Amniotic epithelial cell (primary cell): ENCODE results near the gene DPF3.

Experiments used
- DNase-seq: peaks from one replicate; pipeline ENCODE4 v3.0.0-alpha.2; 2010; ENCODE audit warnings: low read depth

Gene DPF3

DNA sequence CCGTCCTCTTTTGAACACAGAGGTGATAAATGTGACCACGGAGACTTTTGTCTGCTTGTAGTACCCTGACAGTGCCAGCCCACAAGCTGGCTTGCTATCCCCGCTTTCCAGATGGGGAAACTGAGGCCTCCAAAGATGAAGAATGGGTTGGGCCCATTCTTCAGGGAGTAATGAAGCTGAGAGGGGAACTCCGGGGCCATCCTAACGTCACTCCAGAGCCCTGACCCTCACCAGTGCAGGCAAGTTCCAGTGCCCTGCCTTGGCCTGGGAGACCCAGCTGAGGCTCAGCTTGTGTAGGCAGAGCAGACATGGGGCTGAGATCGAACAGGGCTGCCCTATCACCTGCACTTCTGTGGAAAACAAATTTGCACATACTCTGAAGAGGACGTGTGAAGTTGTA, 277.1 kb downstream of the DPF3 start:
- no peak for DNase-seq

DNA sequence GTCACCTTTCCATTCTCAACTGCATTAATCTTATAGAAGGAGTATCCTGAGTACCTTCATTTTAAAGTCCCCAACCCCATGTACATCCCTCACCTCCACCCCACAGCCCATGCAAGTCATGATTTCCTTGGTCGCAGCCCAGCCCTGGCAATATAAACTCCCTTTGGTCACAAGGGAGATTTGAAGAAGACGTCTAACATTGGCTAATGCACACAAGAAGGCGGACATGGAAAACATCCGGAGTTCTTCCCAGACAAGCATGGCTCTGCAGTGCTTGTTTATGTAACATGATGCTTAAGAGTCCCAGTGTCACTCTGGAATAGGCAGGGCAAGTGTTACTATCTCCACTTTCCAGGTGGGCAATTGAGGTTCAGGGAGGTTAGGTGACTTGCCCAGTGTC, 277.6 kb downstream of the DPF3 start:
- no peak for DNase-seq

DNA sequence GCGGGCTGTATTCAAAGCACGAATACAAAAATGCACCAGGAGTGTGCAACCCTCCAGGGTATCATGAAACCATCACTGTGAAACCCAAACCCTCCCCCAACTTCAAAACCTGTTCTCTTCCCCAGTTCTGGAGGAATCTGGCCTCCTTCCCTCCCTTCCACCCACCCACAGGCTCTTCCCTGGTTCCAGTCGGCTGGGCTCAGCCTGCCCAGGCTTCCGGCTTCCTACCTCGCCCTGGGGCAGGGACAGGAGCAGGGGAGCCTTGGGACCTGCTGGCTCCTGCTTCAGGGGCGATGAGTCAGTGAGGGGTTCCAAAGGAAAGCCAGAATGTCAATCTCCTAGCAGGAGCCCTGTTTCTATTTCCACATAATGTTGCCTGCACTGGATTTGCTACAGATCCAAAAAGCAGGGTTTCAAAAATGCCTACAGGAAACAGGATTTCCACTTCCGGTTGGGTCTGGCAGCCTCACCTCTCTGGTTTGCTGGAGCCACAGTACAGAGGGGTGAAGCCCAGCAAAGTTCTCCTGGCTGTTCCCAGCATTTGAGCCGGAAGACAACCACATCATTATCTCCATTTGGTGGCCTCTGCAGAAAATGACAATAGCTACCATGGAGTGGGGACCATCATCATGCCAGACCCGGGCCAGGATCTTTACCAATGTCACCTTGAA, 278.3 kb downstream of the DPF3 start:
- DNase-seq, result no peak

DNA sequence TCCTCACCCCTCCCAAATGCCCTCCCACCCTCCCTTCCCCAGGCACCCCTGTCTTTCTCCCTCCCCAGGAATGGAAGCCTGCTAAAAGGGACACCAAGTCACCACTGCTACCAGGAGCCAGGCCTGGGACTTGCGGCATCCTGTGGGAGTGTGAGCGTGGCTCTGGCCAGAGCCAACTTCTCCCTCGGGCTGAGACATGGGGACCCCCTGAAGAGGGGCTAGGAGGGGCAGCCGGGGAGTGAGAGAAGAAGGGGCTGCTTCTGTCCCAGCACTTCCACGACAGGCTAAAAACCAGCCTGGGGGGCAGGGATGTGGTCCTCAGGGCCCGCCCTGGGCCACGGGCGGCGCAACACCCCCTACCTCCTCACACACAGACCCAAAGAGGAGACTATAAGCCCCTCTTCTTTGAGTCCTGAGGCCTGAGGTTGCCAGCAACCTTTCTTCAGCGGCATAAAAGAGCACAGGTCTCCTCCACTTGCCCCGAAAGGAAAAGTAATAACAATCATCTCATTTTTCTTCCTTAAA, 278.9 kb downstream of the DPF3 start:
- DNase-seq, result no peak

DNA sequence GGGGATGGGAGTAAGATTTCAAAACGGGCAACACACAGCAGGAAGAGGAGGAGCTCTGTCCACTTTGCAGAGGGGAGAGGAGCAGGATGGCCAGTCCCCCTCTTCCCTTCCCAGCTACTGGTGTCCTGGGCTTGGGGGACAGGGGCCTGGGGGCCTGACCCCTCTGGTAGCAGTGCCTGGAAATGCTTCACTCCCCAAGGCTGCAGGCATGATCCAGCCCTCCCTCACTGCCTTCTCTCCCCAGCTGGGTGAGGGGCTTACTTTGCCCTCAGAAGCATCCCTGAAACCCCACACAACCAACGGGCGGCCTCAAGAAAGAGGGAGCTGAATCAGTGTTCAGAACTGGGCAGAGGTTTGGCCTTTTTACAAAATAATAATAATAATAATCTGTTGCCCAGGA, 279.5 kb downstream of the DPF3 start:
- no peak for DNase-seq

DNA sequence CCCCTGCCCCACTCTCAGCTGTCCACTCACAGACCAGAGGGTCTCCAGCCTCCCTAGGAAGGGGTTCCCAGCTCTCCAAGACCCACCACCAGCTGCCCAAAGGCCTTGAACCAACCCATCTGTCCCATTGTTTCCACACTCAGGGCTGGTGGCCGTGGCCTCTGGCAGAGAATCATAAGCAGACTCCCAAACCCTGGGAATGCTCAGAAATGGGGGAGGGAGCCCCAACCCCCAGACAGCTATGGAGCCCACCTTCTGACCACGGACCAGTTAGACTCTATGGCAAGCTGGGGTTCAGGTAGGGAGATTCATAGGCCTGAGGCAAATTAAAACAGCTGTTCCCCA, 280.0 kb downstream of the DPF3 start:
- DNase-seq, result no peak

DNA sequence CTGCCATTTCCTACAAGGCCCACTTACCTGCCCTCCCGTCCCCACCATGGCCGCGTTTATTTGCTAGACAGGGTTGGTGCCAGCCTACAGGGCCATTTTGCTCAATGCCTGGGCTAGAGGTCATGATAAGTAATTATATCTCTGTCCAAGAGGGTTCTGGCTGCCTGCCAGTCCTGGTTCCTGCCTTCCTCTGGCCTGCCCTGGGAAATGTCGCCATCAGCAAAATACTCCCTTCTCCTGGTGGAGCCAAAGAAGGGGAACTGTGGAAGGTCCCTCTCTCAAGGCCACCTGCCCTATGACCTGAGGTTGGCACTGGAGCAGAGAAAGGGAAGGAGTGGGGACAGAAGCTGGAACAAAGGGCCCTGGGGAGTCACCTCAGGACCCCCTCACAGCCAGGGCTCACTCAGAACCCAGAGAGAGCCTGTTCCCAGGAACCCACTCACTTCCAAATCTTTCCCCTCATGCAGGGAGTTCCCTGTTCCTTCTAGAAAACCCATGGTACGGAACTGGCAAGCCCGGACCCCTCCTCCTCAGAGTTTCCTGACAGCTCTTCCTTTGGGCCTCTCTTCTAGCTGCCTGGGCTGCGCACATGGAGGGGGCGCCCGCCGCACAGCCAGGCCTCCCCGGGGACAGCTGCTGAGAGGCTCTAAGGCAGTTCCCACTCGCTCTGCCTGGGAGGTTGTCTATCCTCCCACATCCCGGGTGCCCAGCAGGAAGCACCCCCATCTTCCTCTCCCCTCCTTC, 280.5 kb downstream of the DPF3 start:
- DNase-seq, result peak; percentile 55

DNA sequence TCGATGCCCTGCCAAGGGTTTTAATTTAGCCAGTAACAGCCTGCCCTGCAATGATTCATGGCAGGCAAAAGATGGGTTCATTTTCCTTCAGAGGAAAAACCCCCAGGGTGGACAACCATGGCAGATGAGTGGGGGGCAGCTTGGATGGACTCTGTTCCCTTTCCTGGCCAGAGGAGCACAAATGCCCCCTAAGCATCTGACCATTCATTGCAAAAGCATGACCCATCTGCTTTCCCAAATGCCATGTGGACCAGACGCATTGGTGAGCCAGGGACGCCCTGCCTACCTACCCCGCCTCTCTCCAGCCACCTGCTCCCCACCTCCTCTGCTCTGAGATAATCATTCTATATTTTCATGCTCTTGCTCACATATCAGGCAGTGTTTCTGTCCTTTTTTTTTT, 281.9 kb downstream of the DPF3 start:
- DNase-seq, result no peak

DNA sequence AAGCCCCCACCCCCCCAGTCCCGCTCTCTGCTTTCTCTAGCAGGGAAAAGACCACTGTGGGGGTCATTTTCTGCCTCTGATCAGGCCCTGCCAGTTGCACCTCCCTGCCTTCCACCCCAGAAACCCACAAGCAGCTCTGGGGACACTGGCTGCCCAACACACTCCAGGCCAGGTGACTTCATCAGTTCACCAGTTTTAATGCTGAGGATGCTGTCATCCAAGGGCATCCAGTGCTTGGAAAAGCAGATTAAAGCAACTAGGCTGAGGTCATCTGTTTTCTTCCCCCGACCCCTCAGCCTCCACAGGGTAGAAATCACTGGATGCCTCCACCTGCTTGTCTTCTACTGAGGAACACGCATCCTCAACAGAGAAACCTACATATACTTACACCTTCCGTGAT, 282.4 kb downstream of the DPF3 start:
- DNase-seq, result no peak

DNA sequence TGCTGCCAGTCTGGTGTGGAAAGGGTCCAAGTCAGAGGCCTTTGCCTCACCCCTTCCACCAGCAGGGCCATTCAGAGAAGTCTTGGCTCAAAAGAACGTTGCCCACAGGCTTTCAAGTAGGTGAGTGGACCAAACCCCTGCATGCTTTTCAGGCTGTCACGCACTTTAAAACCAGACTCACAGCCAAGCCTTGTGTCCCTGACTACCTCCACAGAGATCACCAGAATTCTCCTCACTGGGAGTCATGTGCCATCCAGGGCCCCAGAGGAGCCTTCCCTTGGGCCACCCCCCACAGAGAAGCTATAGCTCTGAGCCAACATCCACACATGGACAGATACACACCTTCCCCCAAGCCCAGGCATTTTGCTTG, 283.1 kb downstream of the DPF3 start:
- DNase-seq, result no peak

DNA sequence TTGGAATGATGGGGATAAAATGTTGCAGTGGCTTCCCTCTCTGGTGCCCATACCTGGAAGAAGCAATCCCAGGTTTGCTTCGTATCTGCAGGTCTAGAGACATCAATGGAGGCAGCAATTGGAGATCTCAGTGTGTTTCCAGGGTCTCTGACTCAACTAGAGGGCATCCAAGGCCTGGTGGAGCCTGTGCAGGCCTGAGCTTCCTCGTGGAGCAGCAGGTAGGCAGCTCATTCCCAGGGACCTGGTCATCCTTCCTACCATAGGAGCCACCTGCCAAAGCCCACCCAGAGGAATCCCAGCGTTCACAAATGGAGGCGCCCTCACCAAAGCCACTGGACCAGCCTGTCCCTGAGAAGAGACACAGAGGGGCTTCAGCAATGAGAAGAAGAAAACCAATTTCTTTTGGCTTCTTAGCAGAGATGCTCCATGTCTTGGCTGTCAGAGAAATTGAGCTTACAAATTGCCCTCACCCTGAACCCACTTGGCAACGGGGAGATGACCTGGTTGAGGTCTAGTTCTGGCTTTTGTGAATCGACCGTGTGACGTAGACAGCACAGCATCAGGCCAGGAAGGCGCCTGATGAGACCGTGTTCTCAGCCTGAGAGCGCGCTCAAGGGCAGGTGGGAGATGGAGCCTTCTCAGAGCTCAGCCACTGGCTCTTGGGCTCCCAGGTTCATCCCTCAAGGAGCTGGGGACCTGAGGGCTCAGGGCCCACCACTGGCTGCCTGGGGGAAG, 283.6 kb downstream of the DPF3 start:
- DNase-seq, result no peak

DNA sequence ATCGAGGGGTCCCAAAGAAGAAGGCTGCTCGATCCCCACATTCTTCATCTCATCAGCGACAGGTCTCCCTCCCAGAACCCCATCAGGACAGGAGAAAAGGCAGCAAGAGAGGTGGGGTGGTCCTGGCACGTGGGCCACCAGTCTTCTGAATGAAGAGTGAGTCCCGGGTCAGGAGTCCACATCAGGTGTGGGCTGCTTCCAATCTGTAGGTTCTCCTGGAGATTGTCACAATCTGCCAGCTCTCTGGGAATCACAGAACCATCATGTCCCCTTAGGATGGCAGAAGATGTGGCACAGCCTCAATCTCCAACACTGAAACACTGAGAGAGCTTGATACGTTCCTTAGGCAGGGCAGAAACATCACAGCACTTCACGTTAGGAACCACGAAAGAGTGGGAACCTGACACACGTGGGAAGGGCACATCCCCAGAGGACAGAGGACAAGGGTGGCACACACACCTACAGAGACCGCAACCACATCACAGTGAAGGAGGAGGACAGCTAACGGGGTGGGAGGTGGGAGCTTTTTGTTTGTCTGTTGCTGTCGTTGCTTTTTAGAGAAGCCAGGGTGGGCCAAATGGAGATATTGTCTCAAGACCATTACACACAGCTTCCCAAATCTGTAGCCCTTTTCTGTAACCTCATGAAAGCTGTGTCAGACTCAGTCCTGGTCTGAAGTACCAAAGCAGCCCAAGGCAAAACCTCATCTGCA, 284.5 kb downstream of the DPF3 start:
- DNase-seq, result no peak

DNA sequence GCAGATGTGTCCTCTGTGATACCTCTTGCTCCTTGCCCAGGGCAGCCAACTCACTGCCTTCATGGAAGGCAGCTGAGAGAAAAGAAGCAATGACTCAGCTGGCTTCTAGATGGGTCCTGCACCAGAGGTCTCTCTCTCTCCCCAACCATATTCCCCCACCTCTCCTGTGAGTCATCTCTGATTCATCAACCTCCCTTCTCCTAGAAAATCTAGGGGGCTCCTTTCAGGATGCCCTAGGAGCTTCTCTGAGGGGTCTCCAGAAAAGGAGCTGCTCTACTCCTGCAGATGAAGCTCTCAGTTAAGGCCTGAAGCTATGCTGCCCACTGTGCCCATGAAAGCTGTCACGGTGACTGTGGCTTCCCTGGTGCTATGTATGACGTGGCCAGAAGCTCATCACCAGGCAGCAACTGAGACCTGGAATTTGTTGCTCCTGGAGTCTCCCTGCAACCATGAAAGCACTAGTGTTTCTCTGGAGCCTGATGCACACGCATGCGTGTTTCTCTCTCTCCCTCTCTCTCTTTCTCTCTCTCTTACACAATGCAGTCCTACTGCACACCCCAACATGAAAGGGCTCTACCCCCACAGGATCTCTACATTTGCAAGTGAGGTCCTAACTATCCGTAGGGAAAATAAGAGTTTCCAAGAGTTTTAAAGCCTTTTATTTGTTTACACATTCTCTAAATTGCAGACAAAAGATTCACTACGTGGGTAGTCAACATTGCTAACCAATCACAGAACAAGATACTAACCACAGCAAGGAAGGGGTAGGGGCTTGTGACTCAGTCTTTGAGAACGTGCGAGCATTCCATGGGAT, 285.3 kb downstream of the DPF3 start:
- DNase-seq, result peak; percentile 92

DNA sequence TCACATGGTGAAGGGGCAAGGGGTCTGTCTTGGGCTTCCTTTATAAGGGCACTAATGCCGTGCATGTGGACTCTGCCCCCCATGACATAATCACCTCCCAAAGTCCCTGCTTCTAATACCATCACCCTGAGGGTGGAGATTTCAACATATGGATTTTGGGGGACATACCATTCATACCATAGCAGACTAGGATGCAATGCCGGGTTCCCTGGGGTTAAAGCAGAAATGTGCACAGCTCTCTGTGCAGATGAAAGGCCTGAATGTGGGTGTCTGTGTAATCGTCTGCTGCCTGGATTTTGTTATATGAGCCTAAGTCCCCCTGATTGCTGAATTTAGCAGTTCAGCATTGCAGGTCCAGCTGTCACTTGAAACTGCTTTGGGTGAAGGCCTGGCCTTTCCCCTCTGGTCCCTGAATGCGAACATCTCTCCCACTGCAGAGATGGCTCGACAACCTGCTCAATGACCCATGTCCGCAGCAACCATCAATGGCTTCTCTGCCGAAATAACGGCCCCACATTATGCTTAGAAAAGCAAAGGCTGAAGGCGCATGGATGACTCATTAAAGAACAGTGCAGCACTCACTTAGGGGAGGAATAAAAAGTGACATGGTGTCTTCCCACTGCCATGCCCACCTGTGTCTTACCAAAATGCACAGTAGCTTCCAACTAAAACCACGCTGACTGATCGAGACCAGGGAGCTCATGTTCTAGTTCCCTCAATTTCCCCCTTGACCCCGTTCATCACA, 286.3 kb downstream of the DPF3 start:
- DNase-seq, result no peak

DNA sequence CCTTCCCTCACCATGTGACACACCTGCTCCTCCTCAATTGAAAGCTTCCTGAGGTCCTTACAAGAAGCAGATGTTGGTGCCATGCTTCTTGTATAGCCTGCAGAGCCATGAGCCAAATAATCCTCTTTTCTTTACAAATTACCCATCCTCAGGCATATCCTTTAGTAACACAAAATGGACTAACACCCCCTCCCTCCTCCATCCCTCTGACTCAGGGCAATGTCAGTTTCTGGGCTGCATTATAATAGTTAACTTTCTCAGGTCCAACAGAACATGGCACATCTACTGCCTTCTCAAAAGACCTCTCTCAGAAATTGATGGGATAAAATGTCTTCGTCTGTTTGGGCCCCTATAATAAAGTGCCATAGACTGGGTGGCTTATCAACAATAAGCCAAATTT, 287.0 kb downstream of the DPF3 start:
- no peak for DNase-seq

DNA sequence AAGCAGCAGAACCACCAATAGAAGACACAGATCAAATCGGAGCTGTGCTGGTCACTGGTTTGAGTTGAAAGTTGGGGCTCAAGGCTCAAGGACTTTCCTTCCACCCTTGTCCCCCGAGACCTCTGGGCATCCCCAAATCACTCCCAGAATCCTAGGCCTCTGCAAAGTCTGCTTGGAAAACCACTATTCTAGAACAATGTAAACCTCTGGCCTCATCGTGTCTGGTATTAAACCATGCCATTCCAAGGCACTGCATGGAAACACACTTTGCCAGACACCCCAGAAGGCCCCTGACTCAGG, 288.0 kb downstream of the DPF3 start:
- DNase-seq, result no peak

DNA sequence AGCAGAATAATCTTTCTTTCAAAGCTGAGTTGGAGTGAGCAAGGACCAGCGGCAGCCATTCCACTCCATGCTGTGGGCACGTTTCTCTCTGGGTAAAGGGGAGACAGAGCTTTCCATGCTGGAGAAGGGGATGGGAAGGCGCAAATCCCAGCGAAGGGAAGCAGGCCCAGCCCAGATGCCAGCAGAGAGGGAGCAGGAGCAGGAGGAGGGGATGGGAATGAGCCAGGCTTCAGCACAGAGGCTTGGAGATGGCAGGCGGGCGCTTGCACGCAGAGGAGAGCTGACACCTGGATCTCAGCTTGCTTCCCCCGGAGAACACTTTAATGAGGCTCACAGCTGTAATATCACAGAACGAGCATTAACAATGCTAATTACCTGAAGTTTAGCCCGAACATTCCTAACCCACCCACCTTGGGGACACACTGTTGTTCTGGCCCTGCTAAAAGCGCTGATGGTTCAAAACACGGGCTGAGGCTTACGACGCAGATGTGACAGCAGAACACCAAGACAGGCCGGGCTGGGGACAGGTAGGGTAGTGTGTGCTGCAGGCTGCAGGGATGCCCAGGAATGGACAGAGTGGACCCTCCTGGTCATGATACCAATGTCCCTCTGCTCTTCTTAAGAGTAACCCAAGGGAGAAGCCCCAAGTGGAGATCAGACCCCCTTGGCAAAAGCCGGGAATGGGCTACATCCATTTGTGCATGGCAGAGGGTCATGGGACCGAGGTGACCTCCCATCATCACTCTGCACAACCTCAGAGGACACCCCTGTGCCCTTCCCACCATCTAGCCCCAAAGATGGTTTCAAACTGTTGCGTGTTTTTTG, 288.6 kb downstream of the DPF3 start:
- no peak for DNase-seq

DNA sequence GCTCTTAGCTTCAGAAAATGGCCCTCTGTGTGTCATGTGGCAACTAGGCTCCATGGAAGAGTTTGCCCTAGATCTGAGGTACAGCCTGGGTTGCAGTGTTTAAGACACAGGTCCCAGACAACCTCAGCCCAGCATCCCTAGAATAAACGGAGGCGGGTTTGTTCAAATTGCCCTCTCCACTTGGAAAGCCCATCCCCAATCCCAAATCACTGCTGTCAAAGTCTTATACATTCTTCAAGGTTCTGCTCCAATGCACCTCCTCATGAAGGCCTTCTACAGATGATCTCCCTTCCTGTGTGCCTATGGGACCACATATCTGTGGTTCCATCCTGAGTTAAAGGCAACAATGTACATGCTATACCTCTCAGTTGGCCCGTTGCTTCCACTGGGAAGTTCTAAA, 289.8 kb downstream of the DPF3 start:
- no peak for DNase-seq

DNA sequence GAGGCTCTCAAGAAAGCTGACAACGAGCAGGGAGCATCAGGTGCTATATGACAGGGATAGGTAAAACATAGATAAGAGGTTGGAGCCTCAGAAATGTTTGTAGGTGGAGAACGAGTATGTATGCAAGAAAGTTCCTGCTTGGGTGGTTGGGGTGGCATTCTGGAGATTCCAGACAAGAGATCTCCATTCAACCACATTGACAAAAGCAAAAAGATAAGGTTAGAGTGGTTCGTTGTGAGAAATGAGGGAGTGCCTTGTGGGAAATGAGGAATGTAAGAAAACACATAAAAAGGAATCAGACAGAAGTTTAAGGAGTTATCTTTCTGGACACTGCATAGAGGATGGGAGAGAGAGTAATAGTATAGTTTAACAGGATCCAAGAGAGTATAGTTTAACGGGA, 290.3 kb downstream of the DPF3 start:
- peak; percentile 93 for DNase-seq
